MM.1S (cell line): ENCODE data around the gene NOS3.

Source experiments
- DNase-seq: peaks from one replicate; pipeline ENCODE4 v3.0.0-alpha.2; 2015
- H2AFZ ChIP-seq: fragments of 300-600 bp; sonication (generic); 2 replicates; pipeline ENCODE4 v1.6.0; 2016; ENCODE audit warnings: antibody characterized with exemption, low read length
- H3F3A ChIP-seq: fragments of 300-600 bp; sonication (generic); 2 replicates; pipeline ENCODE4 v1.6.1; 2016; ENCODE audit warnings: mild to moderate bottlenecking, antibody characterized with exemption, low read length, moderate library complexity, mixed read lengths; ENCODE audit not compliant: insufficient read depth
- H3K27ac ChIP-seq: fragments of 300-600 bp; sonication (generic); 2 replicates; pipeline ENCODE4 v1.5.1; 2016; ENCODE audit warnings: mild to moderate bottlenecking, low read length
- H3K27me3 ChIP-seq: fragments of 300-600 bp; sonication (generic); replicated peaks from 2 replicates; pipeline ENCODE4 v1.6.0; 2016; ENCODE audit warnings: low read length; ENCODE audit not compliant: insufficient read depth
- H3K36me3 ChIP-seq: fragments of 300-600 bp; sonication (generic); replicated peaks from 2 replicates; pipeline ENCODE4 v1.6.1; 2016; ENCODE audit warnings: mild to moderate bottlenecking, low read length, mixed read lengths; ENCODE audit not compliant: insufficient read depth
- H3K4me1 ChIP-seq: fragments of 300-600 bp; sonication (generic); 2 replicates; pipeline ENCODE4 v1.6.1; 2016; ENCODE audit warnings: low read length, mixed read lengths
- H3K4me2 ChIP-seq: fragments of 300-600 bp; sonication (generic); 2 replicates; pipeline ENCODE4 v1.6.0; 2016; ENCODE audit warnings: low read depth, low read length
- H3K4me3 ChIP-seq: fragments of 300-600 bp; sonication (generic); 2 replicates; pipeline ENCODE4 v1.5.1; 2016; ENCODE audit warnings: low read length, mixed read lengths
- H3K79me2 ChIP-seq: fragments of 300-600 bp; sonication (generic); 2 replicates; pipeline ENCODE4 v1.6.1; 2016; ENCODE audit warnings: mixed run types, low read length, mixed read lengths
- H3K9ac ChIP-seq: fragments of 300-600 bp; sonication (generic); 2 replicates; pipeline ENCODE4 v1.6.1; 2016; ENCODE audit warnings: low read length, mixed read lengths
- H3K9me2 ChIP-seq: fragments of 300-600 bp; sonication (generic); replicated peaks from 2 replicates; pipeline ENCODE4 v1.6.1; 2016; ENCODE audit warnings: mild to moderate bottlenecking, low read length, mixed read lengths; ENCODE audit not compliant: insufficient read depth
- H3K9me3 ChIP-seq: fragments of 300-600 bp; sonication (generic); replicated peaks from 2 replicates; pipeline ENCODE4 v1.6.1; 2016; ENCODE audit warnings: mild to moderate bottlenecking, low read length, mixed read lengths; ENCODE audit not compliant: insufficient read depth
- H4K20me1 ChIP-seq: fragments of 300-600 bp; sonication (generic); 2 replicates; pipeline ENCODE4 v1.6.1; 2016; ENCODE audit warnings: mild to moderate bottlenecking, low read length, moderate library complexity, mixed read lengths; ENCODE audit not compliant: insufficient read depth
- EZH2 ChIP-seq: fragments of 300-600 bp; sonication (generic); optimal IDR thresholded peaks from 2 replicates; pipeline ENCODE3; 2017; ENCODE audit warnings: low read depth, mild to moderate bottlenecking, antibody characterized with exemption, low read length, mixed read lengths
- EZH2phosphoT487 ChIP-seq: fragments of 300-600 bp; sonication (generic); IDR thresholded peaks from 2 replicates; pipeline ENCODE4 v1.6.1; 2018; ENCODE audit warnings: antibody characterized with exemption, low read length
- TF ChIP-seq, protein P1 (sequence below): fragments of 300-600 bp; sonication (generic); IDR thresholded peaks from 2 replicates; pipeline ENCODE4 v1.5.1; 2016; ENCODE audit warnings: antibody characterized with exemption, low read length, mixed read lengths

The NOS3 gene

GRCh38 chr7:150982351-150982750 is 8.5 kb upstream of the NOS3 start:
- no peaks in the 10 kb centered on the region for H4K20me1 ChIP-seq
- H3K4me3 ChIP-seq = no peak overlapping the region
- H3K27me3 ChIP-seq = peaks cover 54% of the 10 kb centered on the region
- no peak overlapping the region for H2AFZ ChIP-seq
- DNase-seq = no peak
- no peaks in the 10 kb centered on the region for H3K4me1 ChIP-seq
- TF ChIP-seq EZH2phosphoT487 = no peak
- TF ChIP-seq, protein P1, sequence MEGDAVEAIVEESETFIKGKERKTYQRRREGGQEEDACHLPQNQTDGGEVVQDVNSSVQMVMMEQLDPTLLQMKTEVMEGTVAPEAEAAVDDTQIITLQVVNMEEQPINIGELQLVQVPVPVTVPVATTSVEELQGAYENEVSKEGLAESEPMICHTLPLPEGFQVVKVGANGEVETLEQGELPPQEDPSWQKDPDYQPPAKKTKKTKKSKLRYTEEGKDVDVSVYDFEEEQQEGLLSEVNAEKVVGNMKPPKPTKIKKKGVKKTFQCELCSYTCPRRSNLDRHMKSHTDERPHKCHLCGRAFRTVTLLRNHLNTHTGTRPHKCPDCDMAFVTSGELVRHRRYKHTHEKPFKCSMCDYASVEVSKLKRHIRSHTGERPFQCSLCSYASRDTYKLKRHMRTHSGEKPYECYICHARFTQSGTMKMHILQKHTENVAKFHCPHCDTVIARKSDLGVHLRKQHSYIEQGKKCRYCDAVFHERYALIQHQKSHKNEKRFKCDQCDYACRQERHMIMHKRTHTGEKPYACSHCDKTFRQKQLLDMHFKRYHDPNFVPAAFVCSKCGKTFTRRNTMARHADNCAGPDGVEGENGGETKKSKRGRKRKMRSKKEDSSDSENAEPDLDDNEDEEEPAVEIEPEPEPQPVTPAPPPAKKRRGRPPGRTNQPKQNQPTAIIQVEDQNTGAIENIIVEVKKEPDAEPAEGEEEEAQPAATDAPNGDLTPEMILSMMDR = no peak
- TF ChIP-seq EZH2 = no peak
- no peak overlapping the region for H3K9ac ChIP-seq
- H3F3A ChIP-seq = peaks cover 7% of the 10 kb centered on the region; the same call in 1 of the 2 replicates
- H3K27ac ChIP-seq = no peak overlapping the region
- H3K9me3 ChIP-seq = no peaks in the 10 kb centered on the region
- no peaks in the 10 kb centered on the region for H3K36me3 ChIP-seq
- no peak overlapping the region for H3K4me2 ChIP-seq
- no peaks in the 10 kb centered on the region for H3K9me2 ChIP-seq
- H3K79me2 ChIP-seq = no peaks in the 10 kb centered on the region

DNA sequence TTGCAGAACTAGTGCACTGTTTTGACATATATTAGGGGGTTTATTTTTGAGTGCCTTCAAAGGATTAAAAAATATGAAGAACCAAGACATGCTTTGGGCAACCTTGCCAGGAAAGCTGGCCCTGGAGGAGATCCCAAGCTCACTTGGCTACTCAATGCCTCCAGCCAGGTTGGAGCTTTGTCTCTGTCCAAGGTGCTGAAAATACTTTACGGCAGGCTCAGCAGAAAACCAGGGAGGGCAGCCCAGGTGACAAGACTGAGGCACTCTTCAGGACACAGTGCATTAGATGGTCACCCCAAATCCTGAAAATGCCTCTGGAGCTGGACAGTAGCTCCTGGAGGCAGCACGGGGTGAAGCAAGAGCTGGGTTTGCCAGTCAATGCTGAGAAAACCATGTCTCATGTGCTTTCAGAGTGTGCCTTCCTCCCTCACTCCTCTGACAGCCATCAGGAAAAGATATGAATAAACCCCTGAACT is 6.9 kb upstream of the NOS3 start:
- H3F3A ChIP-seq = no peaks in the 10 kb centered on the region

DNA sequence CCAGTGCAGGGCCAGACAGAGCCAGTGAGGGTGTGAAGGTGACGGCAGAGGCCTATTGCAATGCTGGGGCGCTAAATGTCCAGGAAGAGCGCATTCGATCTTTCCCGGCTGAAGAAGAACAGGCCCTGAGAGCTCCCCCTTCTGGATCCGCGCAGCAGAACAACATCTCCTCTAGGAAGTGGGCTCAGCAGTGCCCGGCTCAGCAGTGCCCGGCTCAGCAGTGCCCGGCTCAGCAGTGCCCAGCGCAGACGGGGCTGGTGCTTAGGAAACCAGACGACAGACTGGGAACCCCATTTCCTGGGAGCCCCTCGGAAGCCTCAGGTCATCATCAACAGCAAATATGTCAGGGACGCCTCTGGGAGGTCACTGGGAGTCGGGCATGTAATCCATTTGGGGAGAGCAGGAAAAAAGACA is 4.7 kb upstream of the NOS3 start:
- no peaks in the 10 kb centered on the region for H3F3A ChIP-seq
- TF ChIP-seq, protein P1 = peak; percentile 85
- TF ChIP-seq EZH2phosphoT487 (no peak), EZH2 (no peak)
- H3K27me3 ChIP-seq = peaks cover 69% of the 10 kb centered on the region
- no peak overlapping the region for H3K9ac ChIP-seq
- no peaks in the 10 kb centered on the region; the same call in 1 of the 2 replicates for H4K20me1 ChIP-seq
- H3K4me1 ChIP-seq = no peaks in the 10 kb centered on the region
- H2AFZ ChIP-seq = no peak overlapping the region
- no peaks in the 10 kb centered on the region for H3K36me3 ChIP-seq
- H3K4me2 ChIP-seq = peak overlapping the region; percentile 10; the same call in 1 of the 2 replicates
- H3K9me2 ChIP-seq = no peaks in the 10 kb centered on the region
- H3K9me3 ChIP-seq = no peaks in the 10 kb centered on the region
- no peaks in the 10 kb centered on the region for H3K79me2 ChIP-seq
- DNase-seq = peak; percentile 73
- no peak overlapping the region for H3K4me3 ChIP-seq
- no peak overlapping the region for H3K27ac ChIP-seq

More for the DNA sequence above, 6.9 kb upstream of the NOS3 start:
- no peak overlapping the region for H3K4me3 ChIP-seq
- H3K9me2 ChIP-seq = no peaks in the 10 kb centered on the region
- peaks cover 67% of the 10 kb centered on the region for H3K27me3 ChIP-seq
- H3K27ac ChIP-seq = no peak overlapping the region
- no peaks in the 10 kb centered on the region for H3K4me1 ChIP-seq
- H3K9ac ChIP-seq = no peak overlapping the region
- H2AFZ ChIP-seq = no peak overlapping the region
- peak; percentile 70 for DNase-seq
- H3K36me3 ChIP-seq = no peaks in the 10 kb centered on the region
- TF ChIP-seq, protein P1 = no peak
- no peaks in the 10 kb centered on the region for H3K9me3 ChIP-seq
- H3K79me2 ChIP-seq = no peaks in the 10 kb centered on the region
- H4K20me1 ChIP-seq = no peaks in the 10 kb centered on the region; the same call in 1 of the 2 replicates
- H3K4me2 ChIP-seq = no peak overlapping the region
